ENCODE results near the gene EIF4A3.

EIF4A3 gene

DNA sequence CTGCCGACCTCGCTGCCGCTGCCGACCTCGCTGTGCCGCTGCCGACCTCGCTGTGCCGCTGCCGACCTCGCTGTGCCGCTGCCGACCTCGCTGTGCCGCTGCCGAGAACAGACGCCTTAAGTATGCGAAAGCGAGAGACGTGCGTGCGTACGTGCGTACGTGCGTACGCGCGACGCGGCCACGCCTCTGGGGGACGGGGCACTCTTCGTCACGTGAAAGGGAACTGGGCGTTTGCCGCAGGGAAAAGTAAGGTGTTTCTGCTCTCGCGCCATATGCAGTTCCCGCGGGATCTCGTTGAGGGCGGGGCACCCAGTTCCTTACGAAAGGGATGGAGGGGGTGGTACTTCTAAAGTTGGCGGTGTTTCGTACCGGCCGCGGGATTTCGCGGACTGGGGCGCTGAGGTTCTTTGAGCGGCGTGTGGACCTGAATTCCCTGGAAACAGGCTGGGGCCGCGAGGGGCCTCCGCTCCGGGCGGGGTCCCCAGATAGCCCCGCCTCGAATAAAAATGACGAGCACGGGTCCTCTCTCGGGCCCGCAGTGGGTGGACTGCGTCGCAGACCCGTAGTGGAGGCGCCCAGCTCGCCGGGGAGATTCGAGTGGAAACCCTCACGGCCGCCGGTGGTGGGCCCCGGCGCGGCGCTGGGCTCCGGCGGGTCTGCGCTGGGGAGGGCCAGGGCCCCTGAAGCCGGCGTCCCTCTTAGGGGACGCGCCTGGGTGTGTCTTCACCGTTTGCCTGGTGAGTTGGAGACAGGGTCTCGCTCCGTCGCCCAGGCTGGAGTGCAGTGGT lies at the start of gene EIF4A3:
Gene EIF4A3 (minus strand): TSS at position 94 of the 788 bp plus-strand sequence. CDS start 167 bp downstream, outside the sequence.
- peak; percentile 98 for DNase-seq (ENCODE audit: low spot score)

DNA sequence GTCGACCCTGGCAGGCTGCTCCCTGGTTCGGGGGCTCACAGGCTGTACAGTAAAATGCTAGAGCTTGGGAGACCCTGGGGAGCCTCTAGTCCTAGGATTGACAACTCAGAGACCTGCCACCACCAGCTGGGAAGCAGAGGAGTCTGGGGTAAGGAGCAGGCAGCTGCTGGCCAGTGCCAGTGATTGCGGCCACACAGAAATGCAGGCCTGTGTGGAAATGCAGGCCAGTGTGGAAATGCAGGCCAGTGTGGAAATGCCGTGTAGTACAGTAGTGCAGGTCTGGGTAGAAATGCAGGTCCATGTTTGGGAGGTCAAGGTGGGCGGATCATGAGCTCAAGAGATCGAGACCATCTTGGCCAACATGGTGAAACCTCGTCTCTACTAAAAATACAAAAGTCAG lies 49.7 kb upstream of the EIF4A3 start:
- DNase-seq (ENCODE audit: low spot score), result no peak

DNA sequence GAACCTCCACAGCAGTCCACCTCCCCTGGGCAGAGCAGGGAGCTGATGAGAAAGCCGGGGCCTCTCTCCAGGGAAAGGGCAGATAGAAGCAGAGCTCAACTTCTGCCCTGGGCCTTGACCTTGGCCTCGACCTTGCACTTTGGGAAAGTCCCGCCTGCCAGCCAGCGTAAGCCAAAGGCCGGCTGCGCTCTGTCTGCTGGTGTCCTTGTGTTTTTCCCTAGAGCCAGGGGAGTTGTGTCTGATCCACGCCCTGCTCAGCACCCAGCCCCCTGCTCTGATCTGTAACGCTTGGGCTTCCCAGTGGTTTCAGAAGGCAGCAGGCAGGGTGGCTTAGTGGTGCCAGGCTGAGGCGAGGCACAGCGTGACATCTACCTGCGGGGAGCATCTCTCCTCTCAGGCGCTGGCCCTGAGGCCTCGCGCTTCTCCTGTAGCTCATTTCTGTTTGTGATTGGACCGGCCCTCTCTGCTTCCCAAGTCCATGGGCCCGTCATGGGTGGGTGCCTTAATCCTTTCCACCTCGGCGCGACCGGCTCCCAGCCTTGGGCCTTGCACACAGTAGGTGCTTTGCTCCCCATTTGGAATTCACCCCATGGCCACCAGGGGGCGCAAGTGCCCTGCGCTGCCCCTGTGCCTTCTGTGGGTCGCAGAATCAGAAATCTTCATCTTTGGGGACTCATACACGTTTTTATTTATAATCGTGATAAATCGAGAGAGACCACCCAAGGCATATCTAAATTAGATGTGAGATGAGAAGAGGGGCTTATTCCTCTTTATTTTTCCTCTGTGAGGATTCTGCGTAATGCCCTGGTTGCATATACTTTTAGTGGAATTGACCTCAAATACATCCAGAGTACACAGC lies 49.0 kb upstream of the EIF4A3 start:
- DNase-seq (ENCODE audit: low spot score), result peak; percentile 53

DNA sequence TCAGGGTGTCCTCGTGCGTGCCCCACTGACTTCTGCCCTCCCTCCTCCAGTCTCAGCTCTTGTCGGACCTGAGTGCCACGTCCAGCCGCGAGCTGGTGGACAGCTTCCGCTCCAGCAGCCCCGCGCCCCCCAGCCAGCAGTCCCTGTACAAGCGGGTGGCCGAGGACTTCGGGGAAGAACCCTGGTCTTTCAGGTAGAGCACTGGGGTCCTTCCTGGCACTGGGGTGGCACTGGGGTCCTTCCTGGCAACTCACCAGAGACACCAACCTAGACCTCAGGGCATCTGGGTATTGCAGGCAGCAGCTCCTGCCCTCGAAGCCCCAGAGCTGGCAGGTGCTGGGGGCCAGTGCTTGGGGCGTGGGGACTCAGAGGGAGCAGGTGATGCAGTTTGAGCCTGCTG lies 48.2 kb upstream of the EIF4A3 start:
- no peak for DNase-seq (ENCODE audit: low spot score)

DNA sequence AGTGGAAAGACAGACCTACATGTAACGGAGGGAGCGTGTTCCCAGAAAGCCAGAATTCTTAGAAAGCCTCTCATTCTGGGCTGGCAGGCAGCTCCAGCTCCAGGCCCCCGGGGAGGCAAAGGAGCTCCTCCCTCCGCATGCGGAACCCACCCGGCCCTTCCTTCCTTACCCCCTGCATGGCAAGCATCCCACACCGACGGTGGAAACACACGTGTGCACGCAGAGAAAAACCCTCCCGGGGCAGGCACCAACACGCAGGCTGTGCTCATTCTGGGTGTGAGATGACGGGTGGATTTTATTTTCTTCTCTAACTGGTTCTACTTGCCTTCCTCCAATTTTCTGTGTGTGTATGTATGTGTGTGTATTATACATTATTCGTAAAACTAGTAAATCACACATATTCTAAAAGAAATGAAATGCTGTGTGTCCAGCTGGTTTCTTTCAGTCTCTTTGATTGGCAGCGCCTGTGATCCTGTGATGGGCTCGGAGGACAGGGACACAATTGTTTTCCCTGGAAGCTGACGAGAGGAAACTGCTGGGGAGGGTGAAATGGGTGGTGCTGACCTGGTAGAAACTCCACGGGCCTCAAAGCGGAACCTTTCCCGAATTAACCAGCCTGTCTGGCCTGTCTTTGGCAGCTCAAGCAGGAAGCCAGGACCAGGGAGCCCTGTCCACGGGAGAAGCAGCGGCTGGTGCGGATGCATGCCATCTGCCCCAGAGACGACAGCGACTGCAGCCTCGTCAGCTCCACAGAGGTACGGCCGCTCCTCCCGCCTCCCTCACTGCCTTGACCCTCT lies 45.1 kb upstream of the EIF4A3 start:
- no peak for DNase-seq (ENCODE audit: low spot score)

DNA sequence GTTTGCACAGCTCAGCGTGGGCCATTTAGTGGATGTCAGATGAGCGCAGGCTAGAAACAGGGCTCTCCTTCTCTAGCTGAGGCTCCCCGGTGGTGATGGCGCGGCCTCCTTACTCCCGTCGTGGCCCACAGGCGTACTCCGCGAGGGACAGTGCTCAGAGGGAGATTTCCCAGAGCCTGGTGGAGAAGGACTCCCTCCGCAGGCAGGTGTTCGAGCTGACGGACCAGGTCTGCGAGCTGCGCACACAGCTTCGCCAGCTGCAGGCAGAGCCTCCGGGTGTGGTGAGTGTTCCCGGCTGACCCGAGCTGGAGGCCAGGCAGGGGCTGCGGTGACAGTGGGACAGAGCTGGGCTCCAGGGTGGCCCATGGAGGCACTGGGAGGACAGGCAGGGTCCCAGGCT lies 44.3 kb upstream of the EIF4A3 start:
- no peak for DNase-seq (ENCODE audit: low spot score)

DNA sequence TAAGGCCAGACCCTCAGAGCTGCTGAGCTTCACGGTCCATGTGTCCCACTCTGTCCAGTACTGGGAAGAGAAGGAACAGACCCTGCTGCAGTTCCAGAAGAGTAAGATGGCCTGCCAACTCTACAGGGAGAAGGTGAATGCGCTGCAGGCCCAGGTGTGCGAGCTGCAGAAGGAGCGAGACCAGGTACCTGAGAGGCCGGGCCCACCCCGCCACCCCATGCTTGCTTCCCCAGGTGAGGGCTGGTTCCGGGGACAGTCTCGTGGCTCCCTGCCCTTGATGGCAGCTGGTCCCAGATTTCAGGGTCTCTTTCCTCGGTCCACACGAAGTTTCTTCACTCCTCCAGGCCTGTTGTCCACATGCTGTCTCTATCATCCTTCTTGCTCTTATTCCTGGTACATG lies 43.8 kb upstream of the EIF4A3 start:
- no peak for DNase-seq (ENCODE audit: low spot score)

DNA sequence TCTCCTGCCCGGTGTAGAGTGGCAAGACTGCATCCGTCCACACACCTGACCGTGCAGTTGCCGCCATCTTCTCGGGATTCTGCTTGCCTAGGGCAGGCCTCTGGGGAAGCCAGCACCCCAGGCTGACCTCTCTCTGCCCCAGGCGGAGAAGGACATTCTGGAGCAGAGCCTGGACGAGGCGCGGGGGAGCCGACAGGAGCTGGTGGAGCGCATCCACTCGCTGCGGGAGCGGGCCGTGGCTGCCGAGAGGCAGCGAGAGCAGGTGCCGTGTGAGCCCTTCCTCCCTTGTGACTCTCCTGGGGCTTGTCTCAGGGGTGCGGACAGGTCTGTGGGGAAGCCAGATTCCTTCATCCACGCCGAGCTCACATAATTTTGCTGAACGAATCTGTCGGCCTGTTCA lies 42.7 kb upstream of the EIF4A3 start:
- DNase-seq (ENCODE audit: low spot score), result no peak

DNA sequence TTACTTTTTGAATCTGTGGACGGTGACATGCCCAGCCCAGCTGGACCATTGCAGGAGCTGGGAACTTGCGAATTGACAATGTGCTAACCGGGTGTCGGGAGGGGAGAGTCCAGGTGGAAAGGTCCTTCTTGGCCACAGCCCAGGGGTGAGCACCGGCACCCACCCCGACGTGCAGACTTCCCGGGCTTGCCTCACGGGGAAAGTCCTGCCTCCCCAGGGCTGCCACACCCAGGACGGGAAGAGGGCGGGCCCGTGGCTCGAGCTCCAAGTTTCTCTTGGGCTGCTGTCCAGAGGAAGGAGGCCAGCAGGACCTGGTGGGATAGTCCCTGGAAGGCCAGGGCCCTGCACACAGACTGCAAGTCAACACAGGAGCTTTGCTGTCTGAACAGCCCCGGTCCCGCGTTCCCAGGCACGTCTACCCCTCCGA lies 40.6 kb upstream of the EIF4A3 start:
- DNase-seq (ENCODE audit: low spot score), result no peak

DNA sequence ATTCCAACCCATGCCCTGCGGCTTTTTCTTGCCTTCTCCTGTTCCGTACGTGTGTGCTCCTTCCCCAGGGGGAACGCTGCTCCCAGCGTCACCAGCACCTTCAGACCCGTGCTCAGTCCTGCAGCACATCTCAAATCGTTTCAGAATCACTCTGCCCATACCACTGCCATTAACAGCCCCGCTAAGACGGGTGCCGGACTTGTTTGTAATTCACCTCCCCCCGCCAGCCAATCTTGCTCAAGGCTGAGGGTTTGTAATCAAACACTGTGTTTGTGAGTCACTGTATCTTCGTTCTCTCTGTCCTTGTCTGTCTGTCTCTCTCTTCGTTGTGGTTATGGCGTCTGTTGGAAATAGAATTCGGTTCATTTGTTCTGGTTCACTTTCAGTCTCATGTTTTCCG lies 40.2 kb upstream of the EIF4A3 start:
- no peak for DNase-seq (ENCODE audit: low spot score)

DNA sequence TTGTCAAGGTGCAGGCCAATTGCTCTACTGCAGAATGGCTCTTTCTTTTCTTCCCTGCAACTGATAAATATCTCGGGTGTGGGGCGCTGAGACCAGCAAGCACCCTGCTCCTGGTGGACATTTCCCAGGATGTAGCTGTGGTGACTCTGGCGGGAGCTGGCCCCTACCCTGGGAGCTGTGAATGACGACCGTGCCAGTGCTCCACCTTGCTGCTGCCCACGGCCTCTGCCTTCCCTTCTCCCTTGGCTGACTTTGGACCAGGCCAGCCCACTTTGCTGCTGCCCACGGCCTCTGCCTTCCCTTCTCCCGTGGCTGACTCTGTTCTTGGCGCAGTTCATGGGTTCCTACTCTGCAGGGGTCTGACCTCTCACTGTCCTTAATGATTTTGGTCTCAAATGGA lies 39.0 kb upstream of the EIF4A3 start:
- no peak for DNase-seq (ENCODE audit: low spot score)

DNA sequence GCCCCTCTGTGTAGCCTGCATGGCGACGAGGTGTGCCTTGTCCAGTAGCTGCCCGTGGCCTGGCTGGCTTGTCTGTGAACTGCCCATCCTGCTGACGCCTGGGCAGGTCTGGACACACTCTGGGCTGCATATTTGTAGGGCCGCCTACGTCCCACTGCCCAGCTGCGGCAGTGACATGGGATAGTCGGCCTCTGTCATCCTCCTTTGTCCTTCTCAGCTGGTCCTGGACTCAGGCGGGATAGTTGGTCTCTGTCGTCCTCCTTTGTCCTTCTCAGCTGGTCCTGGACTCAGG lies 37.4 kb upstream of the EIF4A3 start:
- no peak for DNase-seq (ENCODE audit: low spot score)

DNA sequence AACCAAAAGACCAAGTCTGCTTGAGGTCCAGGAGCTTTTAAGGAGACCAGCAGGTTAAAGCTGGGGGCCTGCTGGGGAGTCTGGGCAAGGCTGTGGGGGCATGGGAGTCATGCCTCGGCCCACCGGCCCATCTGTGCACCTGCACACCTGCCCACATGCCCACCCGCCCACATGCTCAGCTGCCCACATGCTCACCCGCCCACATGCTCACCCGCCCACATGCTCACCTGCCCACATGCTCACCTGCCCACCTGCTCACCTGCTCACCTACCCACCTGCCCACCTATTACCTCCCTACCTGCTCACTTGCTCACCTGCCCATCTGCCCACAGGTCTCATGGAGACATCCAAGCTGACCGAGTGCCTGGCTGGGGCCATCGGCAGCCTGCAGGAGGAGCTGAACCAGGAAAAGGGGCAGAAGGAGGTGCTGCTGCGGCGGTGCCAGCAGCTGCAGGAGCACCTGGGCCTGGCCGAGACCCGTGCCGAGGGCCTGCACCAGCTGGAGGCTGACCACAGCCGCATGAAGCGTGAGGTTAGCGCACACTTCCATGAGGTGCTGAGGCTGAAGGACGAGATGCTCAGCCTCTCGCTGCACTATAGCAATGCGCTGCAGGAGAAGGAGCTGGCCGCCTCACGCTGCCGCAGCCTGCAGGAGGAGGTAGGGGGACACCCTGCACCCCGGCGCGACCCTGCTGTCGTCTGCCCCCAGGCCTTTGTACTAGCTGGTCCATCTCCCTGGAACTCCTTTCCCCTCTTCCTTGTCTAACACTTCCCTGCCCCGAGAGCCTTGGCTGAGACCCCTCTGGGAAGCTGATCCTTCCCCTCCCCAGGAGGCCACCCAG lies 36.9 kb upstream of the EIF4A3 start:
- DNase-seq (ENCODE audit: low spot score), result no peak

DNA sequence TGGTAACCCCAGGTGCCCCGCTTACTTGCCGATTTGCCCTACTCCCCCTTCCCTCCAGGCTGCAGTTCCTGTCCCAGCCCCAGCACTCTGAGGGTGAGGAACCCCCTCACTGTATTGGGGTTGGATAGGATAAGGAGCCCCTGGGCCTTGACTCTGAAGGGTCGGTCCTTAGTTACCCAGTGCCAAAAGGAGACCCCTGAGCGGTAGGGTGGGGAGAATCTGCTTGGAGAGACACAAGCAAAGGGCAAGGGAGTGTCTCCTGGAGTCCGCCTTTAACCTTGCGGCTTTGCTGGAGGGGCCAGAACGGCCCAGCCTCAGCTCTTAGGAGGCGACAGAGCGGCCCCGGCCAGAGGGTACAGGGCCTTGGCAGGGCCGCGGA lies 35.9 kb upstream of the EIF4A3 start:
- DNase-seq (ENCODE audit: low spot score), result no peak

DNA sequence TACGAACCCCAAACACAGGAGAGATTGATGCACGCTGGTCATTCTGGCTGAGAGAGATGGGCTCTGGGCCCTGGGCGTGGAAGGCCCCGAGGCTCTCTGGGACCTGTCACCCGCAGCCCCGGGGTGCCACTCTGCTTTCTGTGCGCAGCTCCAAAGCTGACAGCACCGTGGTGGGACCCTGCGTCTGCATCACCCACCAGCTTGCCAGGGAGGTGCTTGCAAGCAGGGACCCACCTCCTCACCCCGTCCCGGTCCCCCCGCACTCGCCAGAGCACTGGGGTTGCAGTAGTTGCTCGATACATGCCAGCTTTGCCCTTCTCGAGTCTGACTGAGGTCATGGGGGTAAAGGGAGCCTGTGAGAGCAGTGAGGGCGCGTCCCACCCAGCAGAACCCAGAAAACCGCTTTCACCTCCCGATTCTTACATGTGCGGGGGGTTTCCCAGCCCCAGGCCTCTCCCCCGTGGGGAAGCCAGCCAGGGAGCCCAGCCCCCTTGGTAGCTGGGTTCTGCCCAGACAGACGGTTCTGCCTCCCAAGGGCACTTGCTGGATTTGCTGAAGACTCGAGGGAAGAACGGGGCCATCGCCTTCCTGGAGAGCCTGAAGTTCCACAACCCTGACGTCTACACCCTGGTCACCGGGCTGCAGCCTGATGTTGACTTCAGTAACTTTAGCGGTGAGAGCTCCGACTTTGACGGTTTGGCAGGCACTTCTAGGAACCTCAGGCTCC lies 35.4 kb upstream of the EIF4A3 start:
- no peak for DNase-seq (ENCODE audit: low spot score)

DNA sequence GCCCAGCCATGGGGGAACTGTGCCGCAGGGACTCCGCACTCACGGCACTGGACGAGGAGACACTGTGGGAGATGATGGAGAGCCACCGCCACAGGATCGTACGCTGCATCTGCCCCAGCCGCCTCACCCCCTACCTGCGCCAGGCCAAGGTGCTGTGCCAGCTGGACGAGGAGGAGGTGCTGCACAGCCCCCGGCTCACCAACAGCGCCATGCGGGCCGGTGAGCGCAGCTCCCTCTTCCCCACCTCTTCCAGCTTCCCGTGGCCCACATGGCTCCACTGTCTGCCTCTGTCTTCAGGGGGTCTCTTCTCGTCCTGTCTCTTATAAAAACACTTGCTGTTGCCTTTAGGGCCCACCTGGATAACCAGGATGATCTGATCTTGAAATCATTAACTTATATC lies 34.5 kb upstream of the EIF4A3 start:
- no peak for DNase-seq (ENCODE audit: low spot score)

DNA sequence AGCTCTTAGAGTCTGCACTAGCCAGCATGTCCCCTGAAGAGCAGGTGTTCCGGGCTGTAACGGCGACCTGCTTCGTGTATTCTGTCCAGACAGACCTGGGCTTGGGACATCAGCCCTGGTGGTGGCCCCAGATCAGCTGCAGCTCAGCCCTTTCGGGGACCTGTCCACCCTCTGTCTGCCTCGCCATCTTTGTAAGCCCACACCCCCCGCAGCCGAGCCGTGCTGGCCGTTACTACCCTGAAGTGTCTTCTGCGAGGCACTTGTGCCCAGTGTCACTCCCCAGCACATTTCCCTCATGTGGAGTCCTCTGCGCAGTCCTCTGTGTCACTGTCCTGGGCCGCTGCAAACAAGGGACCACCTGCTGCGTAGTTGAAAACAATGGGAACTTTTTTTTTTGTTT lies 33.3 kb upstream of the EIF4A3 start:
- DNase-seq (ENCODE audit: low spot score), result no peak

DNA sequence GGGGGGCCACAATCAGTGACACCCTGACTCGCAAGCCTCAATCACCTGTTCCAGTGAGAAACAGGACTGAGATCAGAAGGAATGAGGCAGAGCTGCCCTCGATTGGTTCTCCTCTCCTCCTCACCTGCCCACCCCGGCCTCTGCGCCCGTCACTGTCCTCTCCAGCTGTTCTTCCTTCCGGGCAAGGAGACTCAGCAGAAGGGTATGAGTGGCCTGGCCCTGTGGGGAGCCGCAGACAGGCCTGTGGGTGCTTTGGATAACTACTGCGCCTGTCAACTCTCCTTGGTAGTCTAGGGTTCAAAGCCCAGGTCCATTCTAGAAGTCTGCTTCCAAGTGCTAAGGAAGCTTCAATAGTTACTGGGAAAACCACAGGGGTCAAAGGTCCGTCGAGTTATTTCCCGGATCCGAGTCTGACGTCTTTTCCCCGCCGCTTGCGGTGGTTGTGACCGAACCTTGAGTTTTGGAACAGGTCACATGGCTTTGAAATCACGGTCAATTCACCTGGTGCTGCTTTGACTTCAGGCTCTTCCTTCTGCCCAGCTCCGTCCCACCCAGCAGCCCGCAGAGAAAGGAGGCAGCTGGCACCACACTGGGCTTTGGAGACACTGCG lies 31.2 kb upstream of the EIF4A3 start:
- no peak for DNase-seq (ENCODE audit: low spot score)

DNA sequence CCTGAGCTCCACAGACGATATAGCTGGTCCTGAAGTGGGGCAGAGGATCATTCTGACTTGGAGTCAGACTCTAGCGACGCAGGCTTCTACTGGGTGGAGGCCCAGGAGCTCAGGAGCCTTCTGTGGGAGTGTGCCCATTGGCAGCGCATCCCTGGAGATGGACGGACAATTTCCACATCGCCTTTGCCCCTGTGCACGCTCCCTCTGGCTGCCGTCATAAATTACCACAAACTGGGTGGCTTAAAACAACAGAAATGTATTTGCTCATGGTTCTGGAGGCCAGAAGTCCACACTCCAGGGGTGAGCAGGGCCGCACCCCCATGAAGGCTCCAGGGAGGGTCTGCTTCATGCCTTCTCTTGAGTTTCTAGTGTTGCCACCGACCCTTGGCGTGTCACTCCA lies 29.8 kb upstream of the EIF4A3 start:
- no peak for DNase-seq (ENCODE audit: low spot score)

DNA sequence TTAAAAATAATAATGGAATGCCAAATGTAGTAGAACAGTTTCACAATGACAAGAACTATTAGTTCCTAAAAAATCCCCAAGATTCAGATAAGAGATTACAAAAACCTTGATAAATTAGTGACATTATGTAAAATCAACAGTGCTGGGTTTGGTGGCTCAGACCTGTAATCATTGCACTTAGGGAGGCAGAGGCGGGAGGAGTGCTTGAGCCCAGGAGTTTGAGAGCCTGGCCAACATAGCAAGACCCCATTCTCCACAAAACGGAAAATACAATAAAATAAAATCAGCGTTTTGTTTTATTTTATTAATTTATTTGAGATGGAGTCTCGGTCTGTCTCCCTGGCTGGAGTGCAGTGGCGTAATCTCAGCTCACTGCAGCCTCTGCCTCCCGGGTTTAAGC lies 27.0 kb upstream of the EIF4A3 start:
- no peak for DNase-seq (ENCODE audit: low spot score)

DNA sequence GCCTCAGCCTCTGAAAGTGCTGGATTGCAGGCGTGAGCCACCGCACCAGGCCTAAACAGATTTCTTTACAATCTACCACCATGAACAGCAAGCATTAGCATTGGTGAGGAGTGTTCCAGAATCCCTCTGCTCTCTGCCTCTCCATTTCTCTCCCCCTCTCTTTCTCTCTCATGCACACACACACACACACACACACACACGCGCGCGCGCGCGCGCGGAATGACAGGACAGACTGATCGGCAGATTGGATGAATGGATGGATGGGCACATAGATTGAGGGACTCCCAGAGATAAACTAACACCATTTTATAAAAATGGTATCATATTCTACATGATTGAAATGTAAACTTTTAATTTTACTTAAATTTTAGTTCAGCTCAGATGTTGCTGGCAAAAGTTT lies 26.2 kb upstream of the EIF4A3 start:
- no peak for DNase-seq (ENCODE audit: low spot score)

All from CD4-positive, alpha-beta T cell treated with Interleukin-6 at 100 ng/mL for 8 hours (primary cell).